HepG2 (cell line): Measurements from ENCODE around the gene SUPT4H1. TPM values are rescaled to one million over a fixed set of nuclear protein-coding genes. Genes with fewer than 3 reads are reported as not detected.

Experiments used
- ADNP ChIP-seq: sonication (generic); formaldehyde crosslinking; IDR thresholded peaks from 2 replicates; pipeline ENCODE4 v1.4.0; 2020; ENCODE audit warnings: missing genetic modification reagents
- AFF4 ChIP-seq: sonication (generic); formaldehyde crosslinking; IDR thresholded peaks from 2 replicates; pipeline ENCODE4 v1.4.0; 2020; ENCODE audit warnings: missing genetic modification reagents
- ATF7 ChIP-seq, 2 experiments: fragments of 450-650 bp in 1 of 2; sonication (generic) in 1 of 2; formaldehyde crosslinking in 1 of 2; IDR thresholded peaks; 2 replicates each; pipeline versions ENCODE4 v1.4.0 to v1.6.1; 2016 to 2020; ENCODE audit warnings: antibody characterized with exemption in 1 of 2, mild to moderate bottlenecking in 1 of 2, missing genetic modification reagents in 1 of 2
- ELF3 ChIP-seq: IDR thresholded peaks from 2 replicates; pipeline ENCODE4 v1.6.1; 2016; ENCODE audit warnings: missing genetic modification reagents, missing compliant biosample characterization
- HDAC2 ChIP-seq: sonication (generic); formaldehyde crosslinking; IDR thresholded peaks from 2 replicates; pipeline ENCODE4 v1.4.0; 2020; ENCODE audit warnings: missing genetic modification reagents
- KLF11 ChIP-seq: IDR thresholded peaks from 2 replicates; pipeline ENCODE4 v1.6.1; 2016; ENCODE audit warnings: missing compliant biosample characterization
- KLF6 ChIP-seq: IDR thresholded peaks from 2 replicates; pipeline ENCODE4 v1.8.0; 2016; ENCODE audit warnings: missing biosample characterization, missing genetic modification reagents
- MNT ChIP-seq: fragments of 450-650 bp; IDR thresholded peaks from 2 replicates; pipeline ENCODE4 v1.6.1; 2016
- NR2F6 ChIP-seq, 2 experiments: IDR thresholded peaks; 2 replicates each; pipeline ENCODE4 v1.6.1; 2016; ENCODE audit warnings: antibody characterized with exemption in 1 of 2, mild to moderate bottlenecking in 1 of 2
- PAF1 ChIP-seq: IDR thresholded peaks from 2 replicates; pipeline ENCODE4 v1.6.1; 2016; ENCODE audit warnings: missing genetic modification reagents, missing compliant biosample characterization
- POLR2AphosphoS5 ChIP-seq: IDR thresholded peaks from 2 replicates; pipeline ENCODE4 v1.6.1; 2012; ENCODE audit warnings: low read depth, low read length
- RBFOX2 ChIP-seq: fragments of 200-400 bp; formaldehyde crosslinking; IDR thresholded peaks from 2 replicates; pipeline ENCODE4 v1.6.1; 2017; ENCODE audit warnings: low read depth, mild to moderate bottlenecking, low read length
- SRSF9 ChIP-seq: fragments of 200-400 bp; formaldehyde crosslinking; IDR thresholded peaks from 2 replicates; pipeline ENCODE4 v1.6.1; 2018; ENCODE audit warnings: borderline replicate concordance, mild to moderate bottlenecking, low read depth, low read length; ENCODE audit not compliant: insufficient read depth, poor library complexity, severe bottlenecking
- SYNCRIP ChIP-seq: fragments of 200-400 bp; formaldehyde crosslinking; IDR thresholded peaks from 2 replicates; pipeline ENCODE4 v1.6.1; 2018; ENCODE audit warnings: mild to moderate bottlenecking, low read depth, low read length; ENCODE audit not compliant: insufficient read depth
- TCF12 ChIP-seq, 2 experiments: fragments of 450-650 bp in 1 of 2; sonication (generic) in 1 of 2; formaldehyde crosslinking in 1 of 2; IDR thresholded peaks; 2 replicates each; pipeline versions ENCODE4 v1.6.1 to v1.8.0; 2017 to 2022; ENCODE audit warnings: antibody characterized with exemption in 1 of 2, mild to moderate bottlenecking in 1 of 2, missing genetic modification reagents in 1 of 2, moderate library complexity in 1 of 2
- TOE1 ChIP-seq: sonication (generic); formaldehyde crosslinking; IDR thresholded peaks from 2 replicates; pipeline ENCODE4 v1.4.0; 2020; ENCODE audit warnings: mild to moderate bottlenecking, missing genetic modification reagents
- ZFP36 ChIP-seq: fragments of 150-350 bp; IDR thresholded peaks from 2 replicates; pipeline ENCODE4 v1.6.1; 2018; ENCODE audit warnings: borderline replicate concordance, low read length, low read depth; ENCODE audit not compliant: partially characterized antibody
- ZNF160 ChIP-seq: sonication (generic); formaldehyde crosslinking; IDR thresholded peaks from 2 replicates; pipeline ENCODE4 v1.8.0; 2022; ENCODE audit warnings: mild to moderate bottlenecking, inconsistent platforms, missing genetic modification reagents
- ZNF547 ChIP-seq: sonication (generic); formaldehyde crosslinking; IDR thresholded peaks from 2 replicates; pipeline ENCODE4 v1.5.1; 2020; ENCODE audit warnings: mild to moderate bottlenecking, missing genetic modification reagents
- ZNF577 ChIP-seq: sonication (generic); formaldehyde crosslinking; IDR thresholded peaks from 2 replicates; pipeline ENCODE4 v1.4.0; 2020; ENCODE audit warnings: mild to moderate bottlenecking, low read depth, missing genetic modification reagents, borderline replicate concordance
- ZNF710 ChIP-seq: sonication (generic); formaldehyde crosslinking; IDR thresholded peaks from 2 replicates; pipeline ENCODE4 v1.5.0; 2020; ENCODE audit warnings: mild to moderate bottlenecking, missing genetic modification reagents, borderline replicate concordance
- polyA plus RNA-seq, 8 experiments: library from polyadenylated mRNA; depleted of rRNA in 3 of 8; stranded (reverse) in 7 of 8; unstranded in 1 of 8; fragments of >200 nt; fragmentation: Illumina TruSeq in 4 of 8; extraction: Trizol in 4 of 8; gene quantifications; 2 replicates each; pipeline versions ENCODE4 v1.2.1 to v1.2.3, GENCODE V29; 2011 to 2016; ENCODE audit warnings: low read depth in 4 of 8, missing spikeins in 1 of 8, mixed read lengths in 1 of 8; ENCODE audit not compliant: insufficient read depth in 1 of 8
- total RNA-seq, 5 experiments: library from RNA; depleted of rRNA; stranded (reverse); fragments of >200 nt; fragmentation: Illumina TruSeq; extraction: Trizol; gene quantifications; 2 replicates each; pipeline ENCODE4 v1.2.3, GENCODE V29; 2016; ENCODE audit warnings: low read depth in 1 of 5

Gene SUPT4H1
- total and polyA plus RNA-seq, 2 of the 13 experiments (the other 11 are each of a cell fraction or from before 2014, with no cell fraction given): 155 to 244 TPM

GRCh38 chr17:58382108-58382871, 30.3 kb upstream of the SUPT4H1 start (continued):
- TF ChIP-seq SYNCRIP (no peak), TCF12 (IDR thresholded peaks at IDR 0.05) (no peak), TCF12 (CRISPR knock-in tag; IDR thresholded peaks at IDR 0.05) (no peak), ZFP36 (no peak), AFF4 (CRISPR knock-in tag) (peak; percentile 61; the same call in 1 of the 2 replicates), MNT (peak; percentile 66), POLR2AphosphoS5 (no peak), RBFOX2 (no peak), ATF7 (IDR thresholded peaks at IDR 0.05) (no peak), ATF7 (CRISPR knock-in tag; IDR thresholded peaks at IDR 0.05) (no peak), HDAC2 (CRISPR knock-in tag) (peak; percentile 24), ZNF710 (peak; percentile 55; the same call in 1 of the 2 replicates), ZNF577 (no peak), KLF11 (no peak), NR2F6 (IDR thresholded peaks at IDR 0.05) (no peak), NR2F6 (CRISPR knock-in tag; IDR thresholded peaks at IDR 0.05) (peak; percentile 40), ADNP (0 out of 2 replicates have a peak, but pooled peaks have one; percentile 32), ZNF160 (CRISPR knock-in tag) (0 out of 2 replicates have a peak, but pooled peaks have one; percentile 35), SRSF9 (no peak), ZNF547 (peak; percentile 70), TOE1 (CRISPR knock-in tag) (no peak), PAF1 (CRISPR knock-in tag) (no peak), KLF6 (peak; percentile 57; the same call in 1 of the 2 replicates), ELF3 (CRISPR knock-in tag) (peak; percentile 69)
